Mesendoderm (in vitro differentiated cells): ENCODE measurements around the gene AGBL2.
A peak's percentile ranks its signal among the peaks of the same experiment; 100 is the strongest.
"Not testable (repeated sequence)": the region's sequence is repeated elsewhere in the genome, so short reads cannot be mapped to it uniquely, and the experiment has no call there.

Source experiments
- DNase-seq: peaks from one replicate; pipeline ENCODE4 v3.0.0; 2013
- H2AK5ac ChIP-seq: 2 replicates; pipeline ENCODE4 v1.6.1; 2013; ENCODE audit warnings: low read length, inconsistent platforms
- H2BK120ac ChIP-seq: 2 replicates; pipeline ENCODE4 v1.6.1; 2013; ENCODE audit warnings: low read depth, mild to moderate bottlenecking, low read length, moderate library complexity, mixed read lengths
- H2BK15ac ChIP-seq: replicated peaks from 2 replicates; pipeline ENCODE4 v1.6.1; 2013; ENCODE audit warnings: low read depth, mild to moderate bottlenecking, moderate library complexity
- H2BK5ac ChIP-seq: 2 replicates; pipeline ENCODE4 v1.6.1; 2013; ENCODE audit warnings: low read length, inconsistent platforms
- H3K18ac ChIP-seq: 2 replicates; pipeline ENCODE4 v1.6.1; 2013; ENCODE audit warnings: mild to moderate bottlenecking, low read length, mixed read lengths
- H3K23ac ChIP-seq: one replicate; pipeline ENCODE4 v1.6.1; 2013; ENCODE audit warnings: low read length
- H3K27ac ChIP-seq: 2 replicates; pipeline ENCODE4 v1.5.1; 2013; ENCODE audit warnings: low read depth, mild to moderate bottlenecking, inconsistent platforms, low read length, moderate library complexity
- H3K27me3 ChIP-seq: 2 replicates; pipeline ENCODE4 v1.6.1; 2013; ENCODE audit warnings: low read length, control low read depth, mild to moderate bottlenecking, inconsistent platforms; ENCODE audit not compliant: insufficient read depth, poor library complexity
- H3K36me3 ChIP-seq: 2 replicates; pipeline ENCODE4 v1.6.1; 2013; ENCODE audit warnings: low read length, inconsistent platforms; ENCODE audit not compliant: control insufficient read depth, insufficient read depth
- H3K4ac ChIP-seq: one replicate; pipeline ENCODE4 v1.6.1; 2013; ENCODE audit warnings: low read depth, mild to moderate bottlenecking, low read length, moderate library complexity
- H3K4me1 ChIP-seq: 2 replicates; pipeline ENCODE4 v1.6.1; 2013; ENCODE audit warnings: low read depth, low read length, inconsistent platforms; ENCODE audit not compliant: control insufficient read depth
- H3K4me2 ChIP-seq: 2 replicates; pipeline ENCODE4 v1.6.1; 2013; ENCODE audit warnings: low read length
- H3K4me3 ChIP-seq: 2 replicates; pipeline ENCODE4 v1.5.1; 2013; ENCODE audit warnings: mild to moderate bottlenecking, low read length
- H3K56ac ChIP-seq: one replicate; pipeline ENCODE4 v1.6.1; 2013; ENCODE audit warnings: low read length
- H3K79me1 ChIP-seq: 2 replicates; pipeline ENCODE4 v1.6.1; 2013; ENCODE audit warnings: low read length, inconsistent platforms
- H3K79me2 ChIP-seq: 2 replicates; pipeline ENCODE4 v1.6.1; 2013; ENCODE audit warnings: mild to moderate bottlenecking, low read length; ENCODE audit not compliant: control insufficient read depth, insufficient read depth
- H3K9ac ChIP-seq: 2 replicates; pipeline ENCODE4 v1.6.1; 2013; ENCODE audit warnings: low read length, inconsistent platforms
- H4K5ac ChIP-seq: one replicate; pipeline ENCODE4 v1.6.1; 2013; ENCODE audit warnings: low read length
- H4K8ac ChIP-seq: one replicate; pipeline ENCODE4 v1.6.1; 2013; ENCODE audit warnings: low read depth, mild to moderate bottlenecking, control low read depth, low read length, moderate library complexity
- WGBS: extraction: QIAGEN DNeasy Blood & Tissue Kit; methylation state at CpG from one replicate; pipeline ENCODE4 v1.1.7; 2013; ENCODE audit warnings: low lambda C conversion rate, missing lambda C conversion rate; ENCODE audit not compliant: insufficient coverage; ENCODE audit errors: extremely low coverage; 5-methylcytosine and 5-hydroxymethylcytosine counted together

Gene AGBL2

GRCh38 chr11:47711225-47711624, 3.9 kb downstream of the AGBL2 start:
- Histone ChIP-seq H4K8ac (no peak overlapping the region), H3K4me3 (no peak overlapping the region), H3K9ac (no peak overlapping the region), H3K36me3 (no peaks in the 10 kb centered on the region), H3K27ac (no peak overlapping the region), H3K4me1 (no peaks in the 10 kb centered on the region), H3K27me3 (no peaks in the 10 kb centered on the region), H2AK5ac (no peak overlapping the region), H3K56ac (no peak overlapping the region), H2BK15ac (no peak overlapping the region), H3K18ac (no peak overlapping the region), H3K23ac (no peak overlapping the region), H3K4me2 (no peak overlapping the region), H2BK5ac (no peak overlapping the region), H3K4ac (no peak overlapping the region), H3K79me2 (no peaks in the 10 kb centered on the region), H4K5ac (no peak overlapping the region), H2BK120ac (no peak overlapping the region), H3K79me1 (no peaks in the 10 kb centered on the region)
- peak; percentile 2 for DNase-seq
- no CpG with 5 or more reads among the region's 5 CpGs for WGBS

- not testable (repeated sequence) for H3K4me1 ChIP-seq, H3K79me2 ChIP-seq, H3K23ac ChIP-seq, H2BK5ac ChIP-seq, H3K4me3 ChIP-seq, H3K4ac ChIP-seq, H3K56ac ChIP-seq, H4K5ac ChIP-seq, H3K27me3 ChIP-seq, DNase-seq, H2AK5ac ChIP-seq, H2BK15ac ChIP-seq, H2BK120ac ChIP-seq, H3K4me2 ChIP-seq, H3K9ac ChIP-seq, H4K8ac ChIP-seq, H3K79me1 ChIP-seq, H3K27ac ChIP-seq, H3K36me3 ChIP-seq, H3K18ac ChIP-seq
- WGBS: no CpG with 5 or more reads among the region's 5 CpGs
Observed at GRCh38 chr11:47707275-47707786, 7.8 kb downstream of the AGBL2 start.

- no CpG with 5 or more reads among the region's 1 CpG for WGBS
Observed at GRCh38 chr11:47705721-47706120, 9.4 kb downstream of the AGBL2 start.

GRCh38 chr11:47691979-47692378, 23.2 kb downstream of the AGBL2 start:
- Histone ChIP-seq H2BK120ac (no peak overlapping the region), H4K5ac (no peak overlapping the region), H3K4me1 (no peaks in the 10 kb centered on the region), H3K27me3 (no peaks in the 10 kb centered on the region), H3K18ac (no peak overlapping the region), H2BK5ac (no peak overlapping the region), H3K4me3 (no peak overlapping the region), H3K56ac (no peak overlapping the region), H3K79me2 (no peaks in the 10 kb centered on the region), H2BK15ac (no peak overlapping the region), H3K4me2 (no peak overlapping the region), H3K27ac (no peak overlapping the region), H3K79me1 (no peaks in the 10 kb centered on the region), H4K8ac (no peak overlapping the region), H2AK5ac (no peak overlapping the region), H3K36me3 (no peaks in the 10 kb centered on the region), H3K9ac (no peak overlapping the region), H3K4ac (no peak overlapping the region), H3K23ac (no peak overlapping the region)
- DNase-seq: no peak
- no CpG with 5 or more reads among the region's 2 CpGs for WGBS

More at GRCh38 chr11:47705721-47706120, 9.4 kb downstream of the AGBL2 start:
- Histone ChIP-seq H3K36me3 (no peaks in the 10 kb centered on the region), H3K4me3 (no peak overlapping the region), H3K56ac (no peak overlapping the region), H3K79me1 (no peaks in the 10 kb centered on the region), H2BK120ac (no peak overlapping the region), H3K23ac (no peak overlapping the region), H4K5ac (no peak overlapping the region), H3K79me2 (no peaks in the 10 kb centered on the region), H3K27me3 (no peaks in the 10 kb centered on the region), H3K4ac (no peak overlapping the region), H3K9ac (no peak overlapping the region), H2BK15ac (no peak overlapping the region), H2AK5ac (no peak overlapping the region), H3K4me1 (no peaks in the 10 kb centered on the region), H4K8ac (no peak overlapping the region), H2BK5ac (no peak overlapping the region), H3K4me2 (no peak overlapping the region), H3K27ac (no peak overlapping the region), H3K18ac (no peak overlapping the region)
- DNase-seq: no peak

GRCh38 chr11:47689480-47689879, 25.7 kb downstream of the AGBL2 start:
- Histone ChIP-seq H3K79me2 (no peaks in the 10 kb centered on the region), H4K8ac (no peak overlapping the region), H4K5ac (no peak overlapping the region), H2BK15ac (no peak overlapping the region), H2AK5ac (no peak overlapping the region), H3K23ac (no peak overlapping the region), H3K4me3 (no peak overlapping the region), H3K18ac (no peak overlapping the region), H3K4me1 (no peaks in the 10 kb centered on the region), H3K4me2 (no peak overlapping the region), H2BK5ac (no peak overlapping the region), H3K36me3 (no peaks in the 10 kb centered on the region), H3K79me1 (no peaks in the 10 kb centered on the region), H3K56ac (no peak overlapping the region), H3K4ac (no peak overlapping the region), H3K9ac (no peak overlapping the region), H2BK120ac (no peak overlapping the region), H3K27ac (no peak overlapping the region), H3K27me3 (no peaks in the 10 kb centered on the region)
- WGBS: no CpG with 5 or more reads among the region's 5 CpGs
- DNase-seq: no peak

GRCh38 chr11:47688991-47689390, 26.2 kb downstream of the AGBL2 start:
- H4K8ac ChIP-seq: no peak overlapping the region
- no peak overlapping the region for H2BK5ac ChIP-seq
- no peak overlapping the region for H3K9ac ChIP-seq
- H3K4me1 ChIP-seq: no peaks in the 10 kb centered on the region
- no peak overlapping the region for H3K4ac ChIP-seq
- no peak for DNase-seq
- no peaks in the 10 kb centered on the region for H3K79me1 ChIP-seq
- H3K27ac ChIP-seq: no peak overlapping the region
- no peak overlapping the region for H3K23ac ChIP-seq
- H3K79me2 ChIP-seq: no peaks in the 10 kb centered on the region
- H2BK15ac ChIP-seq: no peak overlapping the region
- H3K36me3 ChIP-seq: no peaks in the 10 kb centered on the region
- H3K4me3 ChIP-seq: no peak overlapping the region
- H3K4me2 ChIP-seq: no peak overlapping the region
- H3K56ac ChIP-seq: no peak overlapping the region
- no CpG with 5 or more reads among the region's 2 CpGs for WGBS
- no peak overlapping the region for H4K5ac ChIP-seq
- no peaks in the 10 kb centered on the region for H3K27me3 ChIP-seq
- H3K18ac ChIP-seq: no peak overlapping the region
- H2BK120ac ChIP-seq: no peak overlapping the region
- H2AK5ac ChIP-seq: no peak overlapping the region
